Ectodermal cell (in vitro differentiated cells): Measurements from ENCODE around the gene RPTOR.
A peak's percentile ranks its signal among the peaks of the same experiment; 100 is the strongest.

Experiments
- H3K27ac ChIP-seq: 2 replicates; pipeline ENCODE4 v1.7.0; 2013; ENCODE audit warnings: mild to moderate bottlenecking, low read depth, low read length; ENCODE audit not compliant: insufficient read depth, poor library complexity, severe bottlenecking
- H3K27me3 ChIP-seq: 2 replicates; pipeline ENCODE4 v1.7.0; 2013; ENCODE audit warnings: mild to moderate bottlenecking, low read length; ENCODE audit not compliant: insufficient read depth, control insufficient read depth, poor library complexity, severe bottlenecking
- H3K36me3 ChIP-seq: one replicate; pipeline ENCODE4 v1.7.0; 2013; ENCODE audit warnings: low read length; ENCODE audit not compliant: control insufficient read depth, insufficient read depth
- H3K4me1 ChIP-seq: one replicate; pipeline ENCODE4 v1.7.0; 2013; ENCODE audit warnings: low read length; ENCODE audit not compliant: control insufficient read depth, insufficient read depth
- H3K4me3 ChIP-seq: 2 replicates; pipeline ENCODE4 v1.7.0; 2013; ENCODE audit warnings: low read depth, low read length, control low read depth; ENCODE audit not compliant: insufficient read depth
- H3K9me3 ChIP-seq: 2 replicates; pipeline ENCODE4 v1.7.0; 2013; ENCODE audit warnings: mild to moderate bottlenecking, low read length, moderate library complexity; ENCODE audit not compliant: control insufficient read depth
- WGBS, 2 experiments: methylation state at CpG; one replicate each; pipeline ENCODE4 v1.1.7; 2013; ENCODE audit warnings: missing lambda C conversion rate in 2 of 2; 5-methylcytosine and 5-hydroxymethylcytosine counted together

Gene RPTOR

GRCh38 chr17:80702315-80703141 is 157.9 kb downstream of the RPTOR start:
- H3K4me3 ChIP-seq, result no peak overlapping the region

GRCh38 chr17:80703142-80703478 is 158.5 kb downstream of the RPTOR start:
- no peaks in the 10 kb centered on the region for H3K36me3 ChIP-seq
- H3K27me3 ChIP-seq, result no peaks in the 10 kb centered on the region
- H3K9me3 ChIP-seq, result no peaks in the 10 kb centered on the region
- H3K4me3 ChIP-seq, result no peak overlapping the region
- peaks cover 11% of the 10 kb centered on the region for H3K4me1 ChIP-seq
- no peak overlapping the region for H3K27ac ChIP-seq
- 89 to 90% methylated on average over 9 of the region's 9 CpGs for WGBS, 2 experiments

More at GRCh38 chr17:80702315-80703141, 157.9 kb downstream of the RPTOR start:
- no peak overlapping the region for H3K27ac ChIP-seq
- H3K27me3 ChIP-seq, result no peaks in the 10 kb centered on the region
- WGBS, 2 experiments, result 92 to 93% methylated on average over 18 of the region's 18 CpGs
- no peaks in the 10 kb centered on the region for H3K36me3 ChIP-seq
- peaks cover 13% of the 10 kb centered on the region for H3K4me1 ChIP-seq
- H3K9me3 ChIP-seq, result no peaks in the 10 kb centered on the region

GRCh38 chr17:80704381-80704819 is 159.8 kb downstream of the RPTOR start:
- H3K27ac ChIP-seq, result no peak overlapping the region
- 91 to 96% methylated on average over 3 of the region's 3 CpGs for WGBS, 2 experiments
- no peaks in the 10 kb centered on the region for H3K9me3 ChIP-seq
- H3K36me3 ChIP-seq, result no peaks in the 10 kb centered on the region
- H3K4me1 ChIP-seq, result peaks cover 9% of the 10 kb centered on the region
- H3K27me3 ChIP-seq, result no peaks in the 10 kb centered on the region
- H3K4me3 ChIP-seq, result no peak overlapping the region

GRCh38 chr17:80704894-80705293 is 160.3 kb downstream of the RPTOR start:
- no peaks in the 10 kb centered on the region for H3K9me3 ChIP-seq
- no peak overlapping the region for H3K4me3 ChIP-seq
- peaks cover 9% of the 10 kb centered on the region for H3K4me1 ChIP-seq
- H3K27me3 ChIP-seq, result no peaks in the 10 kb centered on the region
- no peaks in the 10 kb centered on the region for H3K36me3 ChIP-seq
- H3K27ac ChIP-seq, result no peak overlapping the region
- WGBS, 2 experiments, result 95 to 96% methylated on average over 13 of the region's 13 CpGs

- WGBS, 2 experiments, result 70 to 72% methylated on average over 5 of the region's 5 CpGs
- H3K9me3 ChIP-seq, result no peaks in the 10 kb centered on the region
- no peak overlapping the region for H3K27ac ChIP-seq
- H3K27me3 ChIP-seq, result no peaks in the 10 kb centered on the region
- H3K4me3 ChIP-seq, result no peak overlapping the region
- no peaks in the 10 kb centered on the region for H3K36me3 ChIP-seq
- H3K4me1 ChIP-seq, result peaks cover 13% of the 10 kb centered on the region
Measured at GRCh38 chr17:80705988-80706387, 161.3 kb downstream of the RPTOR start.

GRCh38 chr17:80706463-80706867 is 161.8 kb downstream of the RPTOR start:
- Histone ChIP-seq H3K36me3 (no peaks in the 10 kb centered on the region), H3K27me3 (no peaks in the 10 kb centered on the region), H3K9me3 (no peaks in the 10 kb centered on the region), H3K4me3 (no peak overlapping the region), H3K4me1 (peaks cover 17% of the 10 kb centered on the region), H3K27ac (no peak overlapping the region)
- WGBS, 2 experiments, result 39 to 53% methylated on average over 5 of the region's 5 CpGs

GRCh38 chr17:80708480-80708879 is 163.8 kb downstream of the RPTOR start:
- no peak overlapping the region for H3K4me3 ChIP-seq
- H3K27ac ChIP-seq, result no peak overlapping the region
- no peaks in the 10 kb centered on the region for H3K27me3 ChIP-seq
- H3K9me3 ChIP-seq, result no peaks in the 10 kb centered on the region
- 95 to 98% methylated on average over 6 of the region's 6 CpGs for WGBS, 2 experiments
- peaks cover 17% of the 10 kb centered on the region for H3K4me1 ChIP-seq
- no peaks in the 10 kb centered on the region for H3K36me3 ChIP-seq

DNA sequence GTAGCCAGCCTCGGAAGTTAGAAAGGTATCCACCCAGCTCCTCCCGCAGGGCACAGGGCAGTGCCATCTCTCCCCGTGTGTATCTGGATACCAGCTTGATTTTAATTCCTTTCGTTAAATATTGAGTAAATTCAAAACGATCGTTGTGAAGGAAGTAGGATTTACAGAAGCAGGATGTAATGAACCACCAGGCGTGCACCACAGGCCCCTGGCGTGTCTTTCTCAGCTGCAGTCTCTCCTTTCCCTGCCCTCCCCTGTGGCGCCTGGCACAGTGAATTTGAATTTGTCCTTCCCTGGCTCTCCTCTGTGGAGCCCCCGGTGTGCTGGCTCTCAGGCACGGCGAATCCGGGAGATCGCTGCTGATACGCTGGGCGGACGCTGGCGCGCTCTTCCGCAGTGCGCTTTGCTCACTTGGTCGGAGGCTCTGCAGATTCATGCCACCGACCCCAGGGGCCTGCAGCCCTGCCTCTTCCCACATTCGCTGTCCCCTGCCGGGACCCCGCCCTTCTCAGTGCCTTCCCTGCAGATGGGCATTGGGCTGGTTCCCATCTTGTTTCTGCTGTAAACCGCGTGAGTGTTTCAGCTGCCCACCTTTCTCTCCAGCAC is 164.6 kb downstream of the RPTOR start:
- 93 to 94% methylated on average over 28 of the region's 28 CpGs for WGBS, 2 experiments

GRCh38 chr17:80710714-80711302 is 166.2 kb downstream of the RPTOR start:
- no peaks in the 10 kb centered on the region for H3K36me3 ChIP-seq
- H3K4me1 ChIP-seq, result peaks cover 17% of the 10 kb centered on the region
- peak overlapping the region; percentile 53 for H3K27ac ChIP-seq
- H3K27me3 ChIP-seq, result no peaks in the 10 kb centered on the region
- H3K4me3 ChIP-seq, result no peak overlapping the region
- WGBS, 2 experiments, result 51 to 56% methylated on average over 2 to 4 of the region's 4 CpGs
- H3K9me3 ChIP-seq, result no peaks in the 10 kb centered on the region

More for the DNA sequence above, 164.6 kb downstream of the RPTOR start:
- Histone ChIP-seq H3K4me3 (no peak overlapping the region), H3K4me1 (peaks cover 17% of the 10 kb centered on the region), H3K27ac (no peak overlapping the region), H3K27me3 (no peaks in the 10 kb centered on the region), H3K9me3 (no peaks in the 10 kb centered on the region), H3K36me3 (no peaks in the 10 kb centered on the region)

- no peak overlapping the region for H3K27ac ChIP-seq
- H3K9me3 ChIP-seq, result no peaks in the 10 kb centered on the region
- H3K27me3 ChIP-seq, result no peaks in the 10 kb centered on the region
- H3K4me3 ChIP-seq, result no peak overlapping the region
- peaks cover 8% of the 10 kb centered on the region for H3K4me1 ChIP-seq
- no peaks in the 10 kb centered on the region for H3K36me3 ChIP-seq
- 91 to 96% methylated on average over 4 of the region's 4 CpGs for WGBS, 2 experiments
Measured at GRCh38 chr17:80712089-80712488, 167.5 kb downstream of the RPTOR start.
